A375 (cell line): ENCODE data around the gene PRH1. TPM values are rescaled to one million over a fixed set of nuclear protein-coding genes. Genes with fewer than 3 reads are reported as not detected.

Experiments used
- small RNA-seq: library from RNA; depleted of rRNA; stranded (forward); fragments of <200 nt; gene quantifications from one replicate; pipeline ENCODE3, GENCODE V24; 2014
- total RNA-seq: library from RNA; depleted of rRNA; stranded (reverse); fragments of >200 nt; shearing (Covaris generic); gene quantifications from 2 replicates; pipeline ENCODE4 v1.2.3, GENCODE V29; 2014; rRNA removed

The PRH1 gene
- 6.1 and 15.7 TPM in 2 replicates for total RNA-seq

DNA sequence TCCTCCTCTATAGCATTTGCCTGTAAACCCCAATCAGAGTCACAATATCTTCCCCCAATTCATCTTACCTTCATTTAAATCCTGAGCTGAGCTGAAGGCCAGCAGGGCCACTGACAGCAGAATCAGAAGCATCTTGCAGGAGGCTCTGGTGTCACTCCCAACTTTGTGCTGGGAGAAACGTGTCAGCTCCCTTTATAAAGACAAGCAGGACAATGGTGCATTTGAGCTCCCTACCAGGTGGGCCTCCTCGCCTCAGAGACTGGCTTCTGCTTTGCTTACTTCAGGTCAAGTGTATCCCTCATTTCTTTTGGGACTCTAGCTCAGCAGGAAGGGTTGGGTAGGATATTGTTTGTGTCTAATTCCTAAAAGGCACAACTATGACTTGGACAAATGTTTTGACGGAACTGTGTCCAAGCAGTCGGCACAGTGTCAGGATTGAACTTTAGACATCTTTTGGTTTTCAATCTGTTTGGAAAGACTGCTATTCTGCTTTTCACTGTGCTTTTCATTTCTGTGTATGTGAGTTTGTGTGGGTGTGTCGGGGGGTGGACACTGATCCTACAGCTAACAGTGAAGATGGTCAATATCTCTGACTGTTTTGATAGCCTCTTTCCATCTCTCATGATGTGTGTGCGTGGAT is at the start of gene PRH1:
TSS of gene PRH1 (minus strand) at position 170 of the 640 bp plus-strand sequence. CDS start at position 132, 38 bp downstream.

DNA sequence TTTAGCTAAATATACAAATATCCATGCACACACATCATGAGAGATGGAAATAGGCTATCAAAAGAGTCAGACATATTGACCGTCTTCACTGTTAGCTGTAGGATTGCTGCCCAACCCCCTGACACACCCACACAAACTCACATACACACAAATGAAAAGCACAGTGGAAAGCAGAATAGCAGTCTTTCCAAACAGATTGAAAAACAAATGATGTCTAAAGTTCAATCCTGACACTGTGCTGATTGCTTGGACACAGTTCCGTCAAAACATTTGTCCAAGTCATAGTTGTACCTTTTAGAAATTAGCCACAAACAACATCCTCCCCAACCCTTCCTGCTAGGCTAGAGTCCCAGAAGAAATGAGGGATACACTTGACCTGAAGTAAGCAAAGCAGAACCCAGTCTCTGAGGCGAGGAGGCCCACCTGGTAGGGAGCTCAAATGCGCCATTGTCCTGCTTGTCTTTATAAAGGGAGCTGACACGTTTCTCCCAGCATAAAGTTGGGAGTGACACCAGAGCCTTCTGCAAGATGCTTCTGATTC is 44.8 kb upstream of the PRH1 start, which contains the start of gene PRH2:
TSS of gene PRH2 (plus strand) at position 491 of the 541 bp plus-strand sequence. CDS start at position 529, 38 bp downstream.

DNA sequence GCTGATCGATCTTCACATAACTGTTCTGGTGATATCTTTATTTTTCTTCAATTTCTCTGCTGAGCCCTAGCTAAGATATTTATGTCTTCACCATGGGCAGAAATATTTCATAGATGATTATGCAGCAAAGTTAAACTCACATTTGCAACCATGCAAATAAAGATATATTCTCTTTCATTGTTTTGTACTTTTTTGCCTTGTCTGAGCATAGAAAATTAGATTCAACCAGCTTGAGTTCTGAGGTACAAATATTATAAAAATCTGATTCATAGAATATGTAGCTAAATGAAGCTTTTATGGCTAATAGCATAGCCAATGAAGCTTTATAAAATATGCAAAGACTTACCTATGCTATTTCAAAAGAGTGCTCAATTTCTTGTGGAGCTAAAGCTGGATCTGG is 25.4 kb upstream of the PRH1 start, which contains the start of gene TAS2R13:
TSS of gene TAS2R13 (minus strand) at position 101 of the 400 bp plus-strand sequence. CDS start 264 bp downstream, outside the sequence.

DNA sequence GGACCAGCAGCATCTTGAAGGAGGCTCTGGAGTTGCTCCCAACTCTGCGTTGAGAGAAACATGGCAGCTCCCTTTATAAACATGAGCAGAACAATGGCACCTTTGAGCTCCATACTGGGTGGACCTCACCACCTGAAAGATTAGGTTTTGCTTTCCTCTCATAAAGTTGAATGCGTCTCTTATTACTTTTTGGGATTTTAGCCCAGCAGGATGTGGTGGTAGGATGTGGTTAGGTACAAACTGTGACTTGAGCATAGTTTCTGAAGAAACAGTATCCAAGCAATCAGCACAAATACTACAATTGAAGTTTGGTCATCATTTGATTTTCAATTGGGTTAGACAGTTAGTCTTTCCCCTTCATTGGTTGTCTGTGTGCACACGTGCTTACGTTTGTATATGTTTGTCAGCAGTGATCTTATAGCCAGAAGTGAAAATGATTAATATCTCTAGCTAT is 34.6 kb downstream of the PRH1 start, which contains the start of gene PRR4:
TSS of gene PRR4 (minus strand) at position 51 of the 454 bp plus-strand sequence. CDS start at position 13, 38 bp downstream.

Small RNAs within 50 kb of the gene (small RNA-seq; reads per million reads assigned to genes)
- not detected for gene PRR4

Other genes with a start within 250 kb of the PRH1 start
- 0.29 and 0.87 TPM in 2 replicates for gene STYK1, start 210.2 kb downstream of the PRH1 start, total RNA-seq
- gene YBX3, start 160.9 kb downstream of the PRH1 start, total RNA-seq, result 167 and 178 TPM in 2 replicates
- not detected in 2 replicates for gene TAS2R7, start 81.6 kb downstream of the PRH1 start, total RNA-seq
- not detected in 2 replicates for gene TAS2R8, start 77.0 kb downstream of the PRH1 start, total RNA-seq
- gene TAS2R9, start 74.1 kb downstream of the PRH1 start, total RNA-seq, result not detected in 2 replicates
- 0.75 TPM in 1 of 2 replicates, not detected in the other for gene TAS2R10, start 57.9 kb downstream of the PRH1 start, total RNA-seq
- gene PRR4, start 34.8 kb downstream of the PRH1 start, total RNA-seq, result 9.5 and 14.6 TPM in 2 replicates
- gene TAS2R13, start 25.3 kb upstream of the PRH1 start, total RNA-seq, result 0.24 and 0.79 TPM in 2 replicates
- gene PRH2, start 45.0 kb upstream of the PRH1 start, total RNA-seq, result 0.91 and 0.98 TPM in 2 replicates
- 1.5 and 2.2 TPM in 2 replicates for gene TAS2R14, start 55.0 kb upstream of the PRH1 start, total RNA-seq
- gene TAS2R50, start 102.7 kb upstream of the PRH1 start, total RNA-seq, result 0.48 and 0.87 TPM in 2 replicates
- 0.24 and 0.91 TPM in 2 replicates for gene TAS2R20, start 114.0 kb upstream of the PRH1 start, total RNA-seq
- 1.5 and 3.2 TPM in 2 replicates for gene TAS2R19, start 138.4 kb upstream of the PRH1 start, total RNA-seq
- gene TAS2R31, start 147.2 kb upstream of the PRH1 start, total RNA-seq, result 1.1 and 1.2 TPM in 2 replicates
- 0.38 and 0.61 TPM in 2 replicates for gene TAS2R46, start 178.0 kb upstream of the PRH1 start, total RNA-seq
- gene TAS2R43, start 208.1 kb upstream of the PRH1 start, total RNA-seq, result not detected in 2 replicates